GM19239 (cell line): ENCODE measurements around the gene SMG6.
"Not testable (repeated sequence)": the region's sequence is repeated elsewhere in the genome, so short reads cannot be mapped to it uniquely, and the experiment has no call there.

ENCODE experiments used
- DNase-seq: peaks from one replicate; pipeline ENCODE4 v3.0.0; 2011; ENCODE audit warnings: low spot score; ENCODE audit not compliant: insufficient read length
- FAIRE-seq: peaks from 2 replicates; lab custom pipeline; 2011; peaks lifted over from hg19 to GRCh38; lab: Jason Lieb, UNC

Gene SMG6

GRCh38 chr17:2211661-2212399, 91.8 kb downstream of the SMG6 start:
- DNase-seq (no peak), FAIRE-seq (no peak)

GRCh38 chr17:2210726-2211125, 92.9 kb downstream of the SMG6 start:
- FAIRE-seq = no peak
- DNase-seq = no peak

- FAIRE-seq = no peak
- DNase-seq = no peak
Measured at GRCh38 chr17:2207815-2208515, 95.6 kb downstream of the SMG6 start.

- DNase-seq (no peak), FAIRE-seq (no peak)
Measured at GRCh38 chr17:2204393-2204792, 99.2 kb downstream of the SMG6 start.

- DNase-seq (no peak), FAIRE-seq (no peak)
Measured at GRCh38 chr17:2203818-2204217, 99.8 kb downstream of the SMG6 start.

GRCh38 chr17:2202996-2203575, 100.5 kb downstream of the SMG6 start:
- DNase-seq (no peak), FAIRE-seq (no peak)

GRCh38 chr17:2202302-2202995, 101.1 kb downstream of the SMG6 start:
- no peak for DNase-seq
- no peak for FAIRE-seq

- not testable (repeated sequence) for DNase-seq, FAIRE-seq
Measured at GRCh38 chr17:2199386-2199785, 104.2 kb downstream of the SMG6 start.

GRCh38 chr17:2198927-2199326, 104.7 kb downstream of the SMG6 start:
- DNase-seq (no peak), FAIRE-seq (no peak)

GRCh38 chr17:2197271-2197670, 106.3 kb downstream of the SMG6 start:
- DNase-seq (no peak), FAIRE-seq (no peak)

GRCh38 chr17:2195729-2196128, 107.9 kb downstream of the SMG6 start:
- FAIRE-seq = peak; percentile 82
- DNase-seq = no peak

GRCh38 chr17:2194889-2195335, 108.7 kb downstream of the SMG6 start:
- FAIRE-seq (no peak), DNase-seq (no peak)

GRCh38 chr17:2192367-2193057, 111.1 kb downstream of the SMG6 start:
- FAIRE-seq = peak; percentile 79
- DNase-seq = no peak

- FAIRE-seq (no peak), DNase-seq (no peak)
Measured at GRCh38 chr17:2191785-2192184, 111.8 kb downstream of the SMG6 start.

GRCh38 chr17:2191227-2191626, 112.4 kb downstream of the SMG6 start:
- FAIRE-seq = no peak

GRCh38 chr17:2190014-2190413, 113.6 kb downstream of the SMG6 start:
- no peak for FAIRE-seq
- no peak for DNase-seq

More at GRCh38 chr17:2191227-2191626, 112.4 kb downstream of the SMG6 start:
- DNase-seq = no peak

- FAIRE-seq (no peak), DNase-seq (no peak)
Measured at GRCh38 chr17:2188971-2189630, 114.5 kb downstream of the SMG6 start.

- FAIRE-seq (no peak), DNase-seq (no peak)
Measured at GRCh38 chr17:2187758-2188157, 115.8 kb downstream of the SMG6 start.

- DNase-seq (no peak), FAIRE-seq (no peak)
Measured at GRCh38 chr17:2186937-2187336, 116.6 kb downstream of the SMG6 start.
